Measurements from ENCODE around the gene NHSL2. TPM values are rescaled to one million over a fixed set of nuclear protein-coding genes. Genes with fewer than 3 reads are reported as not detected.

Gene NHSL2
- total RNA-seq, 1 donor from 2014 or later: 58.1 TPM

DNA sequence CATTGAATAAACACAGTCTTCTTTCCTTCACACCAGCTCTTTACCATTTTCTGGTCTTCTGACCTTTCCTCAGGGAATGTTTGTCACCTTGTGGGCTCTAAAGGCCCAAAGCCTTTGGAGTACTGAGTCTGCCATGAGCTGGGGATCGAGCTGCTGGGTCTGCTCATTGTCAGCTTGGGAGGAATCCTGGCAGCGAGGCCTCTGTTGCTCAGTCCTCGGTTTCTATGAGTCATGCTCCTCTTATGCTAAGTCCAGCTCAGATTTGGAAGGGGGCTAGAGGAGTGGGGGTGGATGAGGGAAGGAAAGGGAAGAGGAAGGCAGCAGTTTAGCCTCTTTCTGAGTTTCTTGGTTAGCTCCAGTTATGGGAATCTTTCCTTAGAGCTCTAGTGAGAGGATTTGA lies 31.1 kb downstream of the NHSL2 start:
- H3K27ac ChIP-seq: no peak overlapping the region
- no peaks in the 10 kb centered on the region for H3K36me3 ChIP-seq
- no peak overlapping the region for H3K4me3 ChIP-seq
- DNase-seq (ENCODE audit: low spot score in 2 of 2): no peak
- TF ChIP-seq CTCF (IDR thresholded peaks at IDR 0.05): no peak
- intact Hi-C loops (cut with DNase I): no loop called here
- H3K4me1 ChIP-seq: no peaks in the 10 kb centered on the region
- no peaks in the 10 kb centered on the region for H3K27me3 ChIP-seq
- H3K9me3 ChIP-seq: no peaks in the 10 kb centered on the region

GRCh38 chrX:71944369-71944768 lies 33.7 kb downstream of the NHSL2 start:
- no peak for DNase-seq (ENCODE audit: low spot score in 2 of 2)
- Histone ChIP-seq H3K9me3 (no peaks in the 10 kb centered on the region), H3K36me3 (no peaks in the 10 kb centered on the region), H3K27ac (no peak overlapping the region), H3K4me1 (no peaks in the 10 kb centered on the region), H3K4me3 (no peak overlapping the region), H3K27me3 (no peaks in the 10 kb centered on the region)
- intact Hi-C loops (cut with DNase I): no loop called here
- TF ChIP-seq CTCF (IDR thresholded peaks at IDR 0.05): no peak

DNA sequence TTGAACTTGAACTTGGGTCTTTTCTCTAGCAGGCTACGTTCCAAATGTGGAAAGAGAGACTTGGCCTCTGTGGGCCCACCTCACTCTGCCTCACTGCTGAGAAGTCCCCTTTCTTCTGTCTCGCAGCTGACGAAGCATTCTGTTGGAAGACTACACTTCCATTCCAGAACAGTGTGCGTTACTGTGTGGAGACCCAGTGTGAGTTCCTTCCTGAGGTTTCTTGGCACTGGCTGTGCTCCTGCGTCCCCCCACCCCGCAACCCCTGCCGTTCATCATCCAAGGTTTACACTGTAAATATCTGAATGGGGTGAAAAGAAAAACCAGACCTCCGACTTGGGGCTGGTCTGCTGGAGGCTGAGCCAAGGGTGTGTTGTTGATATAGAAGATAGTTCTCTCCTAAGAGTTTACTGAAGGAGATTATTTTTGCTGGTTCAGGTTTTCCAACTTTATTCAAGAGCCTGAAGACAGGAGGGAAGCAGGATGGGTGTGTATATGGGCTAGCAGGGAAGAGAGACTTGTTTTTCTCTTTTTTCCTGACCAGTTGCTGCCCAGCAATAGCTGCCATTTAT lies 34.7 kb downstream of the NHSL2 start:
- Histone ChIP-seq H3K4me1 (no peaks in the 10 kb centered on the region), H3K9me3 (no peaks in the 10 kb centered on the region), H3K36me3 (no peaks in the 10 kb centered on the region), H3K27ac (no peak overlapping the region), H3K27me3 (no peaks in the 10 kb centered on the region), H3K4me3 (no peak overlapping the region)
- intact Hi-C loops (cut with DNase I): no loop called here
- TF ChIP-seq CTCF (IDR thresholded peaks at IDR 0.05): no peak
- DNase-seq (ENCODE audit: low spot score in 2 of 2): no peak

DNA sequence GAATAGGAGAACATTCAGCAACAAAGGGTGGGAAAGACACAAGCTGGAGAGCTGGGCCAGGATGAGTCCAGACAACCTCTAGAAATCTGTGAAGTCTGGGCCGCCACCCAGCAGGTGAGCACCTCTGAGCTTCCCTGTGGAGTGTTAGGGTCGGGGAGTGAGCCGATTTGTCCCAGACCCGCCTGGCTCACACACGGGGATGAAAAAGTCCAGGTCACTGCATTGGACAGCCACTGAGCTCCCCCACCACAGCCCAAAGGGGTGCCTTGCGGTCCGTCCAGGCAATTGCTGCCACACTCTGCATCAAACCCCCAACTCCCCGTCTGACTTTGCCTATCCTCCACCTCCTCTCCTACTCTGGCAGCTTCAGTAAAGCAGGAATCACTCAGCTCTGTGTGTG lies 38.7 kb downstream of the NHSL2 start:
- no peak for TF ChIP-seq CTCF (IDR thresholded peaks at IDR 0.05)
- no peak overlapping the region for H3K4me3 ChIP-seq
- no peak for DNase-seq (ENCODE audit: low spot score in 2 of 2)
- H3K9me3 ChIP-seq: no peaks in the 10 kb centered on the region
- H3K4me1 ChIP-seq: peaks cover 0 to 3% of the 10 kb centered on the region in 2 donors
- intact Hi-C loops (cut with DNase I): no loop called here
- H3K27ac ChIP-seq: no peak overlapping the region
- no peaks in the 10 kb centered on the region for H3K36me3 ChIP-seq
- no peaks in the 10 kb centered on the region for H3K27me3 ChIP-seq

- H3K4me3 ChIP-seq: no peak overlapping the region
- no peak overlapping the region for H3K27ac ChIP-seq
- intact Hi-C loops (cut with DNase I): no loop called here
- H3K4me1 ChIP-seq: peaks cover 0 to 3% of the 10 kb centered on the region in 2 donors
- no peaks in the 10 kb centered on the region for H3K9me3 ChIP-seq
- no peak for TF ChIP-seq CTCF (IDR thresholded peaks at IDR 0.05)
- DNase-seq (ENCODE audit: low spot score in 2 of 2): no peak
- no peaks in the 10 kb centered on the region for H3K27me3 ChIP-seq
- H3K36me3 ChIP-seq: no peaks in the 10 kb centered on the region
Measured at GRCh38 chrX:71949844-71950445, 39.3 kb downstream of the NHSL2 start.
